Stimulated activated CD4-positive, alpha-beta T cell treated with anti-CD3 and anti-CD28 coated beads, Interleukin-1b, Interleukin-23, amount 100 ng/mL, for 1 hour (primary cell): Measurements from ENCODE around the gene MPG.
"Not testable (repeated sequence)": the region's sequence is repeated elsewhere in the genome, so short reads cannot be mapped to it uniquely, and the experiment has no call there.

ENCODE experiments used
- DNase-seq, 2 donors: peaks; one replicate each; pipeline ENCODE4 v3.0.0-alpha.2; 2020; ENCODE audit warnings: low read depth in 2 of 2

MPG gene

GRCh38 chr16:77807-78443 lies at the start of gene MPG:
Gene MPG (plus strand): TSS chr16:78225. CDS start chr16:78310, 85 bp downstream.
- peak; percentile 58 to 69 for DNase-seq

GRCh38 chr16:30627-31026 lies 47.4 kb upstream of the MPG start:
- not testable (repeated sequence) for DNase-seq

GRCh38 chr16:33154-33876 lies 44.7 kb upstream of the MPG start:
- DNase-seq, result not testable (repeated sequence)

GRCh38 chr16:33877-34647 lies 44.0 kb upstream of the MPG start:
- DNase-seq, result no peak

GRCh38 chr16:34648-34987 lies 43.4 kb upstream of the MPG start:
- no peak for DNase-seq

GRCh38 chr16:35011-35677 lies 42.9 kb upstream of the MPG start:
- DNase-seq, result no peak

- no peak for DNase-seq
Observed at GRCh38 chr16:35678-36305, 42.2 kb upstream of the MPG start.

GRCh38 chr16:36336-36984 lies 41.6 kb upstream of the MPG start:
- DNase-seq, result no peak

- DNase-seq, result no peak
Observed at GRCh38 chr16:37511-37910, 40.5 kb upstream of the MPG start.

GRCh38 chr16:38206-38605 lies 39.8 kb upstream of the MPG start:
- not testable (repeated sequence) for DNase-seq

- no peak for DNase-seq
Observed at GRCh38 chr16:38941-39892, 38.8 kb upstream of the MPG start.

GRCh38 chr16:41439-42068 lies 36.5 kb upstream of the MPG start:
- DNase-seq, result no peak

- no peak for DNase-seq
Observed at GRCh38 chr16:42069-42457, 36.0 kb upstream of the MPG start.

GRCh38 chr16:42691-43090 lies 35.3 kb upstream of the MPG start:
- no peak for DNase-seq

- no peak for DNase-seq
Observed at GRCh38 chr16:43294-43693, 34.7 kb upstream of the MPG start.

GRCh38 chr16:44655-45054 lies 33.4 kb upstream of the MPG start:
- DNase-seq, result no peak

GRCh38 chr16:45454-45853 lies 32.6 kb upstream of the MPG start:
- DNase-seq, result no peak

- DNase-seq, result not testable (repeated sequence)
Observed at GRCh38 chr16:46510-46909, 31.5 kb upstream of the MPG start.

GRCh38 chr16:47234-47633 lies 30.8 kb upstream of the MPG start:
- DNase-seq, result no peak
